Amygdala (tissue), 56 donors: ENCODE data around the gene TNFRSF11A.

Source experiments
- DNase-seq, 56 donors: peaks; one replicate each; lab custom pipeline; 2025; lab: John Stamatoyannopoulos, UW

Gene TNFRSF11A

DNA sequence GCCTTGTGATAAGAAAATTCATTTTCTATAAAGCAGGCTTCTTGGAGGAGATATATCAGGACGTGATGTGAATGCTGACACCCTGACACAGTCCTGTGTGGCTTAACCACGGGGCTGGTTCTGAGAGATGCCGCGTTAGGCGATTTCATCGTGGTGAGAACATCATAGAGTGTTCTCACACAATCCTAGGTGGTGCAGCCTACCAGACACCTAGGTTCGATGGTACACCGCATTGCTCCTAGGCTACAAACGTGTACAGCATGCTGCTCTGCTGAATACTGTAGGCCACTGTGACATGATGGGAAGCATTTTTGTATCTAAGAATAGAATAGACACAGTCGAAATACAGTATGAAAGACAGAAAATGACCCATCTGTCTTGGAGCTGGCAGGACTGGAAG, 82.5 kb downstream of the TNFRSF11A start:
- no peak for DNase-seq

DNA sequence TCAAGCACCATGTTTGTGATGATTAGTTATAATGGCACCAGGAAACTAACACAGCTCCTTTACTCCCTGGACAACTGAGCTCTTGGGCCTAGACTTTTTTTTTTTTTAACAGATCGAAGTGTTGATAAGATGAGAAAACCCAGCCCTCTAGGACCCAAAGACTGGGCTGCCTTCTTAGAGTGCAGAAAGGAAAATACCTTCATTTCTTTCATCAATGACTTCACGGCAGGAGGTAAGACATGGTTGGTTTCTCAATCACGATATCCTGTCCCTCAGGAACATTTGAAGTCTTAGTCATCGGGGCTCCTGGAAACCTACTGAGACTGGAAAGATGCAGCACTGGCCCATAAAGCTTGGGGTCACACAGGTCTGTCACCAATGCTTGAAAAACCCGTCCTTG, 84.7 kb downstream of the TNFRSF11A start:
- no peak for DNase-seq

DNA sequence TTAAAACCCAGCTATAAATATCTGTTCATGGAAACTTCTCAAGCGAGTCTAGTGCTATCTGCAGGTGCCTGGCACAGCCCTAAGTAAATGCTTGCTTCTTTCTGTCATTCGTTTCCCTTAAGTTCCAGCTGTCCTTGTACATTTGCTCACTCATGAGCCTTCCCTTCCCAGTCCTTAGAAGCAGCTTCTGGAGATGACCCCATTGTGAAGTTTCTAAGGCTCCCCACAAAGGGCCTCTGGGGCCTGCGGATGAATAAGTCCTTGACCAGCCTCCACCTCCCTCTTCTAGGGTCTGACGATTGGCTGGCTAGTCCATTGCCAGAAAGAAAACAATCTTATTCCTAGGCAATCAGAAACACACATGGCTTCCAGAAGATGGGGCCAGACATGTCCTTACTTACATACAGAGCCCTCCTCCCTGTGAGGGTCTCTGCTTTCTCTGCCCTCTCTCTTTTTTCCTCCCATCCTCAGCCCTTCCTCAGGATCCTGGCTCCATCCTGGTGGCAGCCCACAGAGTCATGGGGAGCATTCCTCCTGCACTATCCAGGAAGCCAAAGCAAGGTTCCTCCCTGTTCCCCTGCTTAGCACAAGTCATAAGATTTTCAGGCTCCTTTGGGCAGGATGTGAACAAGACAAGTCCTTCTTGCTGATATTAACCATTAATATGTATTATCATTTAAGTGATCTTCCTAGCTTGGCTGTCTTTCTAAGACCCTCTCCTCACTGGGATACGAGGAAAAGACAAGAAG, 87.3 kb downstream of the TNFRSF11A start:
- no peak for DNase-seq

DNA sequence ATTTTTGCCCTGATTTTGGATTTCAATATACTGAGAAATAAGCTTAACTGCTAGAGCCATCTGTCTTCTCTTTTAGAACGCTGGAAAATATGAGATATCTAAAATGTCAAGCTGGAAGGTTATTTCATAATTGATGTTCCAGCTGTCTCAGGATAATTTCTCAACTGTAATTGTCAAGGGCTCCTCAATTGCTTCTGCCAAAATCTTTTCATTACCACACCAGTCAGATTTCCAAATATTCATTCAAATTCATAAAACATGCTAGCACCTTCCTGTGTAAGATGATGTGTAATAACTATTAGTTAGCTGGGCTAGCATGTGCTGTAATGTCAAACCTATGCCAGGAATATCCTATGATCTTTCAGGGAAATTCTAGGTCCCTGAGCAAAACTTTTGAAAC, 88.1 kb downstream of the TNFRSF11A start:
- no peak for DNase-seq

- no peak for DNase-seq
Measured at GRCh38 chr18:62418258-62418657, 93.1 kb downstream of the TNFRSF11A start.

- no peak for DNase-seq
Measured at GRCh38 chr18:62420151-62420512, 95.0 kb downstream of the TNFRSF11A start.

- DNase-seq = no peak
Measured at GRCh38 chr18:62420513-62421209, 95.6 kb downstream of the TNFRSF11A start.

DNA sequence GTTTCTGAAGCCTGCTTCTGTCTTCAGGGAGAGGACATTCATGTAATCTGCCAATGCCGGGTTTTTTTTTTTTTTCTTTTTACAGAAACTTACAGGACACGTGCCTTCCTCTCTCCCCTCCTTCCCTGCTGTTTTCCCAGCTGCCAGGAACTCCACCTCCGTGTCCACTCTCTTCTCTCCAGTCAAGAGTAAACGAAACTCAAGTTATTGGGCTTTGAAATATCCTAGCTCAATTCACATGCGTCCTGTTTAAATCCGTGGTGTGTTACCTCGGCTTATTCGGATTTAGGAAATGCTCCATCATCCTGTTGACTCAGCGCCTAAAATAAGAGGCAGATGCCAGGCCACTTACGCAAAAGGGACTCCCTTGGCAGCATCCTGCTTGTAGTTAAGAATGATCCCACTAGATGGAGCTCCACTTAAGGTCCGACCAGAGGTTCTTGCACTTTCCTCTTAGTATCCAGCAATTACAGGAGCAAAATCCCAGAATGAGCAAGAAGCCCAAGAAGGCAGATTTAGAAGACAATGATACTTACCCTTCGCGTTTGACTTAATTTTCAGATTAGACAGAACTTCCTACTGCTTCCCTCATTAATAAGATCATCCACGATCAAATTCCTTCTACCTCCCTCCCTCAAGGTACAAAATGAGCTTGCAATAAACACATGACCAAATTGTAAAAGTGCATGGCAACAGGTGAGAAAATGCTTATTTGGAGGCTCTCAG, 100.5 kb downstream of the TNFRSF11A start:
- peak in 52 of 56 donors; percentile 1 to 91 (median 48) for DNase-seq

GRCh38 chr18:62426191-62426488, 101.0 kb downstream of the TNFRSF11A start:
- no peak for DNase-seq

DNA sequence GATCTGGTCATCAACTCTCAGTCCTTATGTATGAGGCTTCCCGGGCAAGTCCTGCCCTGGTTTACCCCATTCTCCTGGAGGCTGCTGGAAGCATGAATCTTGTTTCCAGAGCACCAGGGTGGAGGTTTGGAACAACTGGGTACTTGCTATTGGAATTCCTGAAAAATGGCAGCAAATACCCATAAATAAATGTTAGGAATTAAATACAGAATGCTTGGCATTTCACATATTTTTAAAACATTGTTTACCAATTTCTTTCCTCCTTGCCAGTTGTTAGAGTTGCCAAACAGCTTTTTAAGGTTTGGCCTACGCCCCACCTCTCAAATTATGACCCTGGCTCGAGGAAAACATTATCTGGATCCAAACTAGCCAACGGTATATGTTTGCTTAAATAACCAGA, 107.1 kb downstream of the TNFRSF11A start:
- DNase-seq = no peak

- DNase-seq = no peak
Measured at GRCh38 chr18:62434798-62435197, 109.7 kb downstream of the TNFRSF11A start.

GRCh38 chr18:62435435-62436031, 110.4 kb downstream of the TNFRSF11A start:
- DNase-seq = peak in 2 of 56 donors; percentile 3 to 8

DNA sequence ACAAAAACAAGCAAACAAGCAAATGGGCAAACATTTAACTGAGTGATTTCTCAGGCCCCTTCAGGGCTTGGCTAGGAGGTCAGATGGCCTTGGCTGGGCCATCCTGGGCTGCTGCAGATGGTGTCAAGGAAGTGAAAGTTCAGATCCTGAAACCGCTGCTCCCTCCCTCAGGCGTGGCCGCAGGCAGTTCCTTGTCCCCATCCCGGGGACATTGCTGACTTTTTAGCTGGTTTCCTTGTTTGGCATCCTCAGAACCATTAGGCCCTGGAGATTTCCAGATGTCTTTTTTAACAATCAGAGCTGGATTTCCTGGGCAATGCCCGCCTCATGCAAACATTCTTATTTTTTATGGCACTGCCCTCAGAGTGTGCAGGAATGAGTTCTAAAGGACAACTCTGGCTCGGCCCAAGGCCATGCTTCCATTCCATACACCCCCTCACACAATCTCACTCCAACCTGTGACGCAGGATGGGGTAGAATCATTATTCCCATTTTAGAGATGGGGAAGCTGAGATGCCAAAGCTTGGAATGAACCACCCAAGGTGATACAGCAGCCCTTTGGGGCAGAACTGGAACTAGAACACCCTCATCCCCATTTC, 111.6 kb downstream of the TNFRSF11A start:
- DNase-seq = peak in 3 of 56 donors; percentile 3 to 4 (median 4)

DNA sequence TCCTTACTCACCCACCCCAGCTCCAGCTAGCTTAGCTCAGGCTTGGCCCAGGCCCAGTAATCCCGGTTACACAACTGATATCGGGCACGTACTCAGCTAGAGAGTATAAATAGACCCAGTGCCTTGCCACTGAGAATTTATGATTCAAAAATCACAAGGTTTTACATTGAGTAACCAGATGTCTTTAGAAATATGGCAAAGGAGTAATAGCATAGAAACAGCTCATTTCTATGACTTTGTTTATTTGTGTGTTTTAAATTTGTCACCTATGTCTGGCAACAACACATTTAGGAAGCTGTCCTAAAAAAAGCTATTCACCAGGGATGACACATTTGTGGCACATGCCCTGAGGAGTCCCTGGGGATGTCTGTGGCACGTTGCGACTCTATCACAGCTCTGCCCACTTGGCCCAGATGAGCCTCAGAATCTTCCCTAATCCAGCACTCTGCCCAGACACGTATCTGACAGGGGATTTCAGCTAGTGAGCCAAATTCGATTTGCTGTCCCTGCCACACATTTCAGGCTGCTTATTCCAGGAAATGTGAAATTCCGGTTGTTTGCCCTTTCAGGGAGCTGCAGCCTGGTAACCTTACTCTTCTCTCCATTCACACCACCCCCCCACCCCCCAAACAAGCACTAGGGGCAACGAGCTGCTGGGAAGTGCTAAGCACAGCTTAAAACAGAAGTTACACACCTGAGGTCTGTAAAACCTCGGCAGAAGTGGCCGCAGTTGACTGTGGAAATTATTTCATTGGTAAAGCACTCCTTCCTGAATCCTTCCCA, 112.3 kb downstream of the TNFRSF11A start:
- peak in 14 of 56 donors; percentile 2 to 24 (median 8) for DNase-seq

DNA sequence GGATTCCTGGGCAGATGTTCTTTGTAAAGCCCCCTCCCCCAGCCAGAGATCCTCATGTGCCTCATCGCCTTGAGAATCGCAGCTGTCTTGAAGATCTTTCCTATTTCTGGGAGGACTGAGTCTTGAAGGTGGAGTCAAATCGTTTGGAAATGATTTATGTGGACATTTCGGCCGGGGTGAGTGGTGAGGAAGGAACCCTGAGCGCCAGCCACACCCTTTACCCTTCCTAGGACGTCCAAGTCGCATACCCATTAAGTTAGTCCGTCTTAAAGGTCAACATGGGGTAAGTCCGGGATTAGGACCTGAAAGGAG, 112.9 kb downstream of the TNFRSF11A start:
- DNase-seq = no peak

GRCh38 chr18:62438402-62438801, 113.3 kb downstream of the TNFRSF11A start:
- DNase-seq = no peak

GRCh38 chr18:62438866-62439265, 113.8 kb downstream of the TNFRSF11A start:
- DNase-seq = no peak
